ENCODE results near the gene VCL. TPM values are rescaled to one million over a fixed set of nuclear protein-coding genes. Genes with fewer than 3 reads are reported as not detected.

Gene VCL
- total and polyA plus RNA-seq, 12 donors, result 14.3 to 90.7 (median 43.2) TPM

GRCh38 chr10:74063256-74063655, 65.3 kb downstream of the VCL start:
- Histone ChIP-seq H3K27me3 (no peaks in the 10 kb centered on the region), H3K27ac (no peak overlapping the region), H3K4me1 (replicated peaks in 1 of 2) (peaks cover 0 to 6% of the 10 kb centered on the region in 2 donors), H3K9me3 (replicated peaks in 1 of 3) (peaks cover 0 to 6% (median 0%) of the 10 kb centered on the region in 3 donors), H3K4me3 (no peak overlapping the region), H3K36me3 (replicated peaks in 1 of 2) (no peaks in the 10 kb centered on the region)
- TF ChIP-seq CTCF (IDR thresholded peaks at IDR 0.05) (no peak), POLR2A (IDR thresholded peaks at IDR 0.05) (no peak)
- intact Hi-C loops (cut with DNase I), result no loop called here
- DNase-seq, result no peak

DNA sequence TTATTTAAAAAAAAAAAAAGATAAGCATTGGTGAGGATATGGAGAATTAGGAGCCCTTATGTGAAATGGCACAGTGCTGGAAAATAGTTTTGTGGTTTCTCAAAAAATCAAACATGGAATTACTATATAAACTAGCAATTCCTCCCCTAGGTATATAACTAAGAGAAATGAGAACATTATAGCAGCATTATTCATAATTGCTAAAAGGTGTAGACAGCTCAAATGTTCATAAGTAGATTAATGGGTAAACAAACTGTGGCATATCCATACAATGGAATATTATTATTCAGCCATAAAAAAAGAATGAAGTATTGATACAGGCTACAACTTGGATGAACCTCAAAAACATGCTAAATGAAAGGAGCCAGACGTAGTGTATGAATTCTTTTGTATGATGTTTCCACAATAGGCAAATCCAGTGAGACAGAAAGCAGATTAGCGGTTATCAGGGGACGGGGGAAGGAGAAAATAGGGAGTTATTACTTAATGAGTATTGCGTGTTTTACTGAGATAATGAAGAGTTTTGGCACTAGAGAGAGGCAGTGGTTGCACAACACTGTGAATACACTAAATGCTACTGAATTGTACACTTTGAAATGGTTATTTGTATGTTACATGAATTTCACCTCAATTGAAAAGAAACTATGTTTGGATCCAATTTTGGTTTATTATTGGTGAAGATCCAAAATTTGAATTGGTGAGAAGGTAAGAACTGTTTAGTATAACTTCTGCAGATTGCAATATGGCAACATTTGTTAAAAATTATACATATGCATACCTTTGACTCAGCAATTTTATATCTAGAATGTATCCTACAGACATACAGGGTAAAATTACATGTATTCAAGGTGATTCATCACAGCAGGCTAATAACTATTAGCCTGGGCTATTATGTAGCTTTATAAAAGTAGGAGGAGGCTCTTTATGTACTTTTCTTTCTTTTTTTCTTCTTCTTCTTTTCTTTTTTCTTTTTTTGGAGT, 69.7 kb downstream of the VCL start:
- Histone ChIP-seq H3K27ac (no peak overlapping the region), H3K9me3 (replicated peaks in 1 of 3) (peaks cover 0 to 6% (median 0%) of the 10 kb centered on the region in 3 donors), H3K4me3 (no peak overlapping the region), H3K36me3 (replicated peaks in 1 of 2) (no peaks in the 10 kb centered on the region), H3K27me3 (no peaks in the 10 kb centered on the region), H3K4me1 (replicated peaks in 1 of 2) (peaks cover 0 to 6% of the 10 kb centered on the region in 2 donors)
- 65 to 69% (median 67%) methylated on average over 4 of the region's 4 CpGs for WGBS, 4 donors
- intact Hi-C loops (cut with DNase I), result no loop called here
- DNase-seq, result peak in 1 of 7 donors; percentile 25
- no peak for TF ChIP-seq CTCF (IDR thresholded peaks at IDR 0.05)
- TF ChIP-seq POLR2A (IDR thresholded peaks at IDR 0.05), result no peak

DNA sequence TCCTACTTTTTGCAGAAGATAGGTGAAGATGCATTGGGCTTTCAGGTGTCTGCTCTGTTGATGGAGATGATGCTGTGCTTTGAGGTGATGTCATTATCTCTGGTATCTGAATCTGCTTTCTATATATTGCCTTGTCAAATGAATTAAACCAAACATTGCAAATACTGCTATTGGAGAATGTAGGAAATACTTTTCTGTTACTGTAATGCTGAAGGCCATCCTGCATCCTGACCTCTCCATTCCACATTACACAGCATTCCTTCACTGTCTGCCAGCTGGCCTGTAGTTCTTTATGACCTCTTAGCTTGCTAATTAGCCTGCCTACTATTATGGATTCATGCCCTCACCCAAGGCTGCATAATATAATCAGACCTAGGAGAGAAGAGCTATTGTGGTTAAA, 73.2 kb downstream of the VCL start:
- no peak for DNase-seq
- TF ChIP-seq CTCF (IDR thresholded peaks at IDR 0.05) (no peak), POLR2A (IDR thresholded peaks at IDR 0.05) (no peak)
- peaks cover 0 to 17% of the 10 kb centered on the region in 2 donors for H3K36me3 ChIP-seq (replicated peaks in 1 of 2)
- no peaks in the 10 kb centered on the region for H3K9me3 ChIP-seq (replicated peaks in 1 of 3)
- no peak overlapping the region for H3K4me3 ChIP-seq
- H3K27me3 ChIP-seq, result no peaks in the 10 kb centered on the region
- intact Hi-C loops (cut with DNase I), result no loop called here
- no peak overlapping the region for H3K27ac ChIP-seq
- peaks cover 0 to 6% of the 10 kb centered on the region in 2 donors for H3K4me1 ChIP-seq (replicated peaks in 1 of 2)

DNA sequence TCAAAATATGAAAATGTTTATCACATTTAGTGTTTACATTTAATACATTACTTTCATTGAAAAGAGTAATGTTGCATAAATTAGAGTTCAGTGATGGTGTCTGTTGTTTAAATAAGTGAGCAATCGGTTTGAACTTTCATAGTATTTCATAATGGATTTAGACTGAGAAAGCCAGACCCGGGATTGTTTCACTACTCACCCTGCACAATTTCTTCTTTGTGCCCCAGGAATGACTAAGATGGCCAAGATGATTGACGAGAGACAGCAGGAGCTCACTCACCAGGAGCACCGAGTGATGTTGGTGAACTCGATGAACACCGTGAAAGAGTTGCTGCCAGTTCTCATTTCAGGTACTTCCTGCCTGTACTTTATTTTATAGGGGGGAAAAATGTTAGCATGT, 74.6 kb downstream of the VCL start:
- no peaks in the 10 kb centered on the region for H3K27me3 ChIP-seq
- H3K36me3 ChIP-seq (replicated peaks in 1 of 2), result peaks cover 0 to 17% of the 10 kb centered on the region in 2 donors
- peaks cover 0 to 6% of the 10 kb centered on the region in 2 donors for H3K4me1 ChIP-seq (replicated peaks in 1 of 2)
- 79 to 91% (median 82%) methylated on average over 6 of the region's 6 CpGs for WGBS, 4 donors
- no peak overlapping the region for H3K27ac ChIP-seq
- no peak overlapping the region for H3K4me3 ChIP-seq
- TF ChIP-seq POLR2A (IDR thresholded peaks at IDR 0.05), result no peak
- TF ChIP-seq CTCF (IDR thresholded peaks at IDR 0.05), result no peak
- H3K9me3 ChIP-seq (replicated peaks in 1 of 3), result no peaks in the 10 kb centered on the region
- intact Hi-C loops (cut with DNase I), result no loop called here
- no peak for DNase-seq
